ENCODE data around the gene GTF2E1.
"Not testable (repeated sequence)": the region's sequence is repeated elsewhere in the genome, so short reads cannot be mapped to it uniquely, and the experiment has no call there.

The GTF2E1 gene

DNA sequence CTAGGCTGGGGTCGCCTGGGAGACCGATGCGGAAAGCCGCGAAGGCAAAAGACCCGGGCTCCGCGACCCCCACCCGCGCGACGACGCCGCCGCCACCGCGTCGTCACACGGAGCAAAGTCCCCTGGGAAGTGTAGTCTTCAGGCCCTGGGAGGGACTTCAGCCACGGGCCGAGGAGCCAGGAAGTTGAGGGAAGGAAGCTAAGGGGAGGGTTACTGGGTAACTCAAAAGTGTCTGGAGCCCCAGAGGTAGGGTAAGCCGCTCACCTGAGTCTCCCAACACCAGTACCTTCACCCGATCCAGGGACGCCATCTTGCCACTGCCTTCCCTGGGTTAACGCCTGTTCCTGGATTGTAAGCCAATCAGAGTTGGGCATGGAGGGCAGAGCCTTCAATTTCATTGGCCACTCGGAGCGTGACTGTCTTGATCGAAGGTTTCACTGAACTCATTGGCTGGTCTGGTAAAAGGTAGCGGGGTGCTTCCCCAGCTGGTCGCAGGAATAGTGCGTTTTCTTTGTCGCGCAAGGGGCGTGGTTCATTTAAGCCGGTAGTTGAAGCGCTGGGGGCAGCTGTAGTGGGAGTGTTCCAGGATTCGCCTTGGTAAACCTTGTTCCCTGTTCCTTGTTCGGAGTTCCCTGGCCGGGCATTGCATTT is at the start of gene GTF2E1, which contains the start of gene RABL3:
Gene GTF2E1, plus strand, starts transcription at position 547 of the 651 bp plus-strand sequence. CDS start 7,809 bp downstream, outside the sequence.
Gene RABL3, minus strand, starts transcription at position 319 of the 651 bp plus-strand sequence. Its CDS starts 9 bp downstream, at position 310.
- peaks cover 9% of the 10 kb centered on the region; the same call in 1 of the 2 replicates for H3K36me3 ChIP-seq (ENCODE audit: insufficient read depth, low read length)

DNA sequence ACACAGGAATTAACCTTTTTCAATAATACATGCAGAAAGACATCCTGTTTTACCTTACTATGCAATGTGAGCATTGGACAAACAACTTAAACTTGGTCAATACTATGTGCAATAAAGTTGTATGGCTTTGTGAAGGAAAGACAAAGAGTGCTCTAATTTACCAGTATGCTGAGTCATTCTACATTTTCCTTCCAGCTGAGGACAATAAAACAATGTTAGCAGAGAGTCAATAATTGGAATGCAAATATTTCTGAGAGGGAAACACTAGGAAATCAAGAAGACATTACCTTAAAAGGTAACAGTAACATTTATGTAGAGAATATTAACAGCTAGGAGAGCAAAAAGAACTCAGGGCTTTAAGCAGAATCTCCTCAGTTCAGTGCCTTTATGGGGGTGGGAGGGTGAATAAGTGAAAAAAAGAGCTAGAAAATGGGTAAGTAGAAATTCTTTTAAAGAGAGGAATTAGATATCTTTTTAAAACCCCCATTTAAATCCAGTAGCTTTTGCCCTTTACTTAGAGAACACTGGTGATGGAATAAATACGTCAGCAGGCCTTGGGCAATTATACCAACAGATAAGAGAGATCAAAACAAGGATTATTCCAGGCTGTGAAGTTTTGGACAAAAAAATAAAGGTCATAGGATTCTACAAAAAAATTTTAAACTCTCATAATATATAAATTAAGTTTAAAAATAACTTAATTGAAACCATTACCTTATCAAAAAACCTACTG is 48.9 kb upstream of the GTF2E1 start:
- Histone ChIP-seq H3K9ac (ENCODE audit: low read depth, low read length) (no peak overlapping the region), H3K4me1 (ENCODE audit: insufficient read depth, low read length) (peaks cover 21% of the 10 kb centered on the region), H3K36me3 (ENCODE audit: insufficient read depth, low read length) (no peaks in the 10 kb centered on the region), H3K9me3 (ENCODE audit: control insufficient read depth, insufficient read depth, low read length) (no peaks in the 10 kb centered on the region; the same call in 1 of the 2 replicates)

More for the DNA sequence above, at the start of gene GTF2E1, which contains the start of gene RABL3:
- H3K9ac ChIP-seq (ENCODE audit: low read depth, low read length): peak within 1 kb of the TSS; percentile 85
- 0 out of 2 replicates have a peak, but pooled peaks cover 8% of the 10 kb centered on the region for H3K4me1 ChIP-seq (ENCODE audit: insufficient read depth, low read length)
- peaks cover 9% of the 10 kb centered on the region for H3K9me3 ChIP-seq (ENCODE audit: control insufficient read depth, insufficient read depth, low read length)

DNA sequence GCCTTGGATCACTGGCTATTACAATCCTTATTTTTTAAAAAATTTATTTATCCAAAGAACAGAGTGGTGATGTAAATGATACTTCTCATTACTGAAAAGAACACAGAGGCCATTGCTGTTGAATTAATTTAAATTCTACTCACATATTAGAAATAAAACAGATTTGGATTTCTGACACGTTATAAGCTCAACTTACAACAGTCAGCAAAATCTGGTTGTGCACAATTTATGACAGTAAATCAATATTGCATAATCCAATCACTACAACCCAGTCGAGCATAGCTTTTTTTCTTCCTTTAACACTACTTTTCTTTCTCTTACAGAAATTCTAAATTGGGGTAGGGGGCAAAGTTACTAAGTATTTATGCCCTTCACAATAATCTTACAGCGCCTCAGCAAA is 43.2 kb upstream of the GTF2E1 start:
- no peaks in the 10 kb centered on the region for H3K36me3 ChIP-seq (ENCODE audit: insufficient read depth, low read length)
- peaks cover 6% of the 10 kb centered on the region; the same call in 1 of the 2 replicates for H3K4me1 ChIP-seq (ENCODE audit: insufficient read depth, low read length)
- no peak overlapping the region for H3K9ac ChIP-seq (ENCODE audit: low read depth, low read length)
- H3K9me3 ChIP-seq (ENCODE audit: control insufficient read depth, insufficient read depth, low read length): no peaks in the 10 kb centered on the region; the same call in 1 of the 2 replicates

DNA sequence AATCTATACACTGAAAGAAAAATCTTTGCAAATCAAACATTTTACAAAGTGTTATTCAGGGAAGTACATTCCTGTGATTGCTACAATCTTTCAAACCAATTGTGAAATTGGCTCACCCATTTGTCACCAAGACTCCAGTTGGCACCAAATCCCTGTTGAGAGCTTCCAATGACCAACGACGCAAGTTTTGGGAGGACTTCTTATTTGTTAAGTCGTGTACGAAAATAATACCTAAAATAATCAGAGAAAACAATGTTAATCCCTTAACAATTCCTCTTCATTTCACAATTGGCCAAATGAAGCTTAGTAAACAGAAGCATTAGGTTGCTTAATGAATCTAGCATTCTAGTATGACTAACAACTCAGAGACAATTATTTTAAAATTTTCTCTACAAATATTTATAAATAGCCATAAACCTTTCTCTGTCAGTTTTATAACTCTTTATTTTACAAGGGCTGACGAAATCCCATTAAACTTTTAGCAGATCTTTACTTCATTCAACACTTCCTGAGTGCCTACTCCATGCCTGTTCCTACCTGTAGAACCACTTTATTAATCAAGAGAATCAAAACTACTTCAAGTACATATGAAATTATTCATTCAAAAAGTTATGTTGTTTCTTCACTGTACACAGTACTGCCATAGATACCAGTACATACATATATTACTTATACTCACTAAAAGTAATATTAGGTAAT is 36.5 kb upstream of the GTF2E1 start:
- Histone ChIP-seq H3K9ac (ENCODE audit: low read depth, low read length) (no peak overlapping the region), H3K9me3 (ENCODE audit: control insufficient read depth, insufficient read depth, low read length) (no peaks in the 10 kb centered on the region; the same call in 1 of the 2 replicates), H3K4me1 (ENCODE audit: insufficient read depth, low read length) (no peaks in the 10 kb centered on the region), H3K36me3 (ENCODE audit: insufficient read depth, low read length) (no peaks in the 10 kb centered on the region)

DNA sequence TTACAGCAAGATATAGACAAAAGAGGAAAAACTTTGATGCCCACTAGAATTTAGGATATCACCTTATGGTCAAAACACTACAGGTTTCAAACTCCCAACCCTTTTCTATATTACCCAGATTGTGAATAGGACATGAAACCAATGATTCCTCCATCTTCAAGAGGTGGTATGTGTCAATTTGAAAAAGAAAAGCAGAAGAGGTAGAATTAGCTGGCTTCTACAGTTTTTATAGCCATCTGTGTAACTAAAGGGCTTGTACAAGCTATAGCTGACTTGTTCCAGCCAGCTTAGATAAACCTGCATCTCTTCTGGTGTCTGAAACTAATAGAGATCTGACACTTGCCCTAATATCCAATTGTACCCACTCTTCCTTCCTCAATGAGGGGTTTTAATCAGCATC is 35.6 kb upstream of the GTF2E1 start:
- no peaks in the 10 kb centered on the region for H3K36me3 ChIP-seq (ENCODE audit: insufficient read depth, low read length)
- H3K9ac ChIP-seq (ENCODE audit: low read depth, low read length): no peak overlapping the region
- no peaks in the 10 kb centered on the region; the same call in 1 of the 2 replicates for H3K9me3 ChIP-seq (ENCODE audit: control insufficient read depth, insufficient read depth, low read length)
- no peaks in the 10 kb centered on the region for H3K4me1 ChIP-seq (ENCODE audit: insufficient read depth, low read length)

DNA sequence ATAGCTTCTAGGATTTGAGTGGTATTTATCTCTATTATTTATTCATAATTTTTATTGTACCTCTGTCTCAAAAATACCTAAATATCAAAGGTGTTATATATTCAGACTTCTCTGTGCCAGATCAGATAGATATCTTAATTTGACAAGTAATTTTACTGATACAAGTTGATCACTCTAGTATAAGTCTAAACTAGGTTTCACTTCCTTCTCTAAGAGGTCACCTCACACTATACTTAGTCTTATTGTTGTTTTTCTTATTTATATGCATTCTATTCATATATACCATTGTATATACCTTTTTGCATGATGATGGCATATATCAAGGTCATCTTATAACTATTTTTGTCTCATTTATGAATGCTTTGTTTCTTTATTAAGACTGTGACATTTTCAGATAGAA is 34.1 kb upstream of the GTF2E1 start:
- Histone ChIP-seq H3K9ac (ENCODE audit: low read depth, low read length) (no peak overlapping the region), H3K4me1 (ENCODE audit: insufficient read depth, low read length) (no peaks in the 10 kb centered on the region), H3K36me3 (ENCODE audit: insufficient read depth, low read length) (no peaks in the 10 kb centered on the region), H3K9me3 (ENCODE audit: control insufficient read depth, insufficient read depth, low read length) (no peaks in the 10 kb centered on the region)

DNA sequence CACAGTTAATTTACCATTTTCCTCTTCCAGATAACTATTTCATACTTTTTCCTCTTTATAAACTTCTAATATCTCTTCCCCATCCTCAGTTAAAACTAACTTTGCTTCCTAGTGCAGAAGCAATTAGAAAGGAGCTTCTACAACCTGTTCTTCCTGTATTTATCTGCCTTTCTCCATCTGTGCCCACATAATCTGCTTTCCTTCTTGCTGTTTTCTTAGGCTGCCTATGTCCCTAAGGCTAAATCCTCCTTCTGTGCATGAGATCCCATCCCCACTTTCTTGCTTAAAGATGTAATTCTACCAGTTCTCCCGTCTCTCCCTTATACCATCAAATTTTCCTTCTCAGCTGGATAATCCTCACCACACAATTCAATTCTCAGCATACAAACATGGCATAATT is 32.2 kb upstream of the GTF2E1 start:
- Histone ChIP-seq H3K9me3 (ENCODE audit: control insufficient read depth, insufficient read depth, low read length) (no peaks in the 10 kb centered on the region), H3K4me1 (ENCODE audit: insufficient read depth, low read length) (no peaks in the 10 kb centered on the region), H3K9ac (ENCODE audit: low read depth, low read length) (no peak overlapping the region), H3K36me3 (ENCODE audit: insufficient read depth, low read length) (no peaks in the 10 kb centered on the region)

DNA sequence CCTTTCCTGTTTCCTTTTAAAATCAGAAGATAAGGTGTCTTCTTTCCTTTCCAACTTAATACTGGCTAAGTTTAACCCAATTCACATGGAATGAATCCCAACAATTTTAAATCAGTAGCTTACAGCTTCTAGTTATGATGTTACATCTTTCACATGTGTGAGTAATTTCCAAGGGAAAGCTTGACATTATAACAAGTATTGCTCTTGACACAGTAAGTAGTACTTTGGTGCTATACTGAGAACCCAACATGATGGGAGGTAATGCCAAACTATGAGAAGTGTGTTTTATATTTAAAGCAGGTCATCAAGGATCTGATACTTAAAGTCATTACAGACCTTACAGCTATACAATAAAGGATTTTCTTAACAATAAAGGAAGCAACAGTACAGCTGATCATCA is 29.3 kb upstream of the GTF2E1 start:
- Histone ChIP-seq H3K9ac (ENCODE audit: low read depth, low read length) (no peak overlapping the region), H3K9me3 (ENCODE audit: control insufficient read depth, insufficient read depth, low read length) (no peaks in the 10 kb centered on the region), H3K4me1 (ENCODE audit: insufficient read depth, low read length) (no peaks in the 10 kb centered on the region), H3K36me3 (ENCODE audit: insufficient read depth, low read length) (no peaks in the 10 kb centered on the region)

DNA sequence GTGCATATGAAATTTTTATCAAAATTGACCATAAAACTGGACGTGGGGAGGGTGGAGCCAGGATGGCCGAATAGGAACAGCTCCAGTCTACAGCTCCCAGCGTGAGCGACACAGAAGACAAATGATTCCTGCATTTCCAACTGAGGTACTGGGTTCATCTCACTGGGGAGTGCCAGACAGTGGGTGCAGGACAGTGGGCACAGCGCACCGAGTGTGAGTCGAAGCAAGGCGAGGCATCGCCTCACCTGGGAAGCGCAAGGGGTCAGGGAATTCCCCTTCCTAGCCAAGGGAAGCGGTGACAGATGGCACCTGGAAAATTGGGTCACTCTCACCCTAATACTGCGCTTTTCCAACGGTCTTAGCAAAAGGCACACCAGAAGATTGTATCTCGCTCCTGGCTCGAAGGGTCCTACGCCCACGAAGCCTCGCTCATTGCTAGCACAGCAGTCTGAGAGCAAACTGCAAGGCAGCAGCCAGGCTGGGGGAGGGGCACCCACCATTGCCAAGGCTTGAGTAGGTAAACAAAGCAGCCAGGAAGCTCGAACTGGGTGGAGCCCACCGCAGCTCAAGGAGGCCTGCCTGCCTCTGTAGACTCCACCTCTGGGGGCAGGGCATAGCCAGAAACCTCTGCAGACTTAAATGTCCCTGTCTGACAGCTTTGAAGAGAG is 23.2 kb upstream of the GTF2E1 start:
- peak overlapping the region; percentile 53 for H3K9ac ChIP-seq (ENCODE audit: low read depth, low read length)
- not testable (repeated sequence) for H3K36me3 ChIP-seq (ENCODE audit: insufficient read depth, low read length); H3K9me3 ChIP-seq (ENCODE audit: control insufficient read depth, insufficient read depth, low read length); H3K4me1 ChIP-seq (ENCODE audit: insufficient read depth, low read length)

DNA sequence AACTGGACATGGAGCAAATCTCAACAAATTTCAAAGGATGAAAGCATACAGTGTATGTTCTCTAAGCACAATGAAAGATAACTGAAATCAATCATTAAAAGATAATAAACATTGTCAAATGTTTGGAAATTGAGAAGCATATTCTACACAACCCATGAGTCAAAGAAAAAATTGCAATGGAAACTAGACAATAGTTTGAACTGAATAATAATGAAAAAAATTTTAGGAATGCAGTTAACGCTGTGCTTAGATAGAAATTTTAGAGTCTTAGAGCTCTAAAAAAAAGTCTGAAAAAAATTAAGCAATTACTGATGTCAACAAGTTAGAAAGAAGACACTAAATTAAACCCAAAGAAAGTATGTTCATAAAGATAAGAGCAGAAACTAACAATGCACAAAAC is 15.8 kb upstream of the GTF2E1 start:
- Histone ChIP-seq H3K4me1 (ENCODE audit: insufficient read depth, low read length) (peaks cover 12% of the 10 kb centered on the region), H3K9ac (ENCODE audit: low read depth, low read length) (no peak overlapping the region), H3K9me3 (ENCODE audit: control insufficient read depth, insufficient read depth, low read length) (no peaks in the 10 kb centered on the region), H3K36me3 (ENCODE audit: insufficient read depth, low read length) (no peaks in the 10 kb centered on the region)

DNA sequence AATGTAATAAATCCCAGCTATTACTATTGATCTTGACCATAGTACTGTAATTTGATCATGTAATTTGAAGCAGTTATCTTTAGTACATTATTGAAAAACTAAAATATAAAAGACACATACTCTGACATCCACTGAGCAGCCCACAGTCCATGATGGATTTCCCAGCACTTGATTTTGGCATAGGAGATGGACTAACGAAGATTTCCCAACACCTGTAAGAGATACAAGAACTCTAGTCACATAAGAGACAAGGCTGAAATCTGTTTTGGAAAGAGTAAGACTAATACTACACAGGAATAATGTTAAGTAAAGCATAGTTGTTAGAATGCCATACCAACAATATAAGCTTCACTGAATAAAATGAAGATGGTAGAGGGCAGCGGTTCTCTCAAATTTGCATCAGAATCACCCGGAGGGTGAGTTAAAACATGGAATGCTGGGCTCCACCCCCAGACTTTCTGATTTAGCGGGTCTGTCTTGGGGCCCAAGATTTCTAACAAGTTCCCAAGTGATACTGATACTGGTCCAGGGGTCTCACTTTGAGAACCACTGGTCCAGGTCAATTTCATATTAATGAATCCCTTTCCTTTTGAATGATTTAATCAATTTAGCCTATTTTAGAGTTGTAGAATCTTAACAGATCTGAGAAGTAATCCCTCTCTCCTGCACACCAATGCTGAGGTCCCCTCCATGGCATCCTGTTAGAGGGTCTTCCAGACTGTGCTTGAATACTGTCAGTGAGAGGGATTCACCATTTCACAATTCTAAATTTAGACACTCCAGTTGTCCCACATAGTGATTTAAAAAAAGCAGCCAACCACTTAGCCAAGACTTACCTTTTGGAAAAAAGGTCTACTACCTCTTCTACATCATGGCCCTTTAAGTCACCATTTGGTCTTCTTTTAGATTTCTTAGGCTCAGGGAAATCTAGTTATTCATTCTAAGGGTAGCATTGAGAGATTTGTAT is 11.7 kb upstream of the GTF2E1 start:
- Histone ChIP-seq H3K36me3 (ENCODE audit: insufficient read depth, low read length) (peaks cover 3% of the 10 kb centered on the region; the same call in 1 of the 2 replicates), H3K4me1 (ENCODE audit: insufficient read depth, low read length) (peaks cover 12% of the 10 kb centered on the region), H3K9me3 (ENCODE audit: control insufficient read depth, insufficient read depth, low read length) (no peaks in the 10 kb centered on the region), H3K9ac (ENCODE audit: low read depth, low read length) (no peak overlapping the region)

DNA sequence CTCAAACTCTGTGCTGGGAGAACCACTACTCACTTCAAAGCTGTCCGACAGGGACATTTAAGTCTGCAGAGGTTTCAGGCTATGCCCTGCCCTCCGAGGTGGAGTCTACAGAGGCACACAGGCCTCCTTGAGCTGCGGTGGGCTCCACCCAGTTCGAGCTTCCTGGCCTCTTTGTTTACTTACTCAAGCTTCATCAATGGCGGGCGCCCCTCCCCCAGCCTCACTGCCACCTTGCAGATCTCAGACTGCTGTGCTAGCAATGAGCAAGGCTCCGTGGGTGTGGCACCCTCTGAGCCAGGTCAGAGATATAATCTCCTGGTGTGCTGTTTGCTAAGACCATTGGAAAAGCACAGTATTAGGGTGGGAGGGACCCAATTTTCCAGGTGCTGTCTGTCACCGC is 4.5 kb upstream of the GTF2E1 start:
- H3K4me1 ChIP-seq (ENCODE audit: insufficient read depth, low read length); H3K36me3 ChIP-seq (ENCODE audit: insufficient read depth, low read length); H3K9ac ChIP-seq (ENCODE audit: low read depth, low read length); H3K9me3 ChIP-seq (ENCODE audit: control insufficient read depth, insufficient read depth, low read length): not testable (repeated sequence)

DNA sequence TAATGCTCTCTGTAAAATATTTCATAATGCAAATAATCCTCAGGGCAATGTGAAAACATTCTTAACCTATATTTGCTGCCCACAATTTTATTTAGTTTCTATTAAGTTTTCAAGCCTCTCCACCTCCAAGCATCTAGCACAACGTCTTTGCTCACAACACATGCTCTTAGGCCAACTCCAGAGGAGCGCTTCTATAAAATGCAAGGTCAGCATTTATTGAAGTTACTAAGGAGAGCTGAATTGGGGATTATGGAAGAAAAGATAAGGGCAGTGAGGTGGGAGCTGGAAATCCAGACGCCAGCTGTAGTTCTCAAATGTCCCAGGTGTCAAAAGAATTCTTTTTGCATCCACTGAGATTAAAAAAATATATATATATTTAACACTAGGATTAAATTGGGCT is 1.2 kb upstream of the GTF2E1 start:
- Histone ChIP-seq H3K36me3 (ENCODE audit: insufficient read depth, low read length) (peaks cover 9% of the 10 kb centered on the region; the same call in 1 of the 2 replicates), H3K4me1 (ENCODE audit: insufficient read depth, low read length) (0 out of 2 replicates have a peak, but pooled peaks cover 8% of the 10 kb centered on the region), H3K9ac (ENCODE audit: low read depth, low read length) (peak overlapping the region; percentile 85; the same call in 1 of the 2 replicates), H3K9me3 (ENCODE audit: control insufficient read depth, insufficient read depth, low read length) (peaks cover 9% of the 10 kb centered on the region)

All from ES-I3 (cell line).